ENCODE results near the gene TMEM221. TPM values are rescaled to one million over a fixed set of nuclear protein-coding genes. Genes with fewer than 3 reads are reported as not detected.

The TMEM221 gene
- total RNA-seq, 1 donor from 2014 or later, result not detected

GRCh38 chr19:17450264-17451075, 2.0 kb upstream of the TMEM221 start:
- DNase-seq (ENCODE audit: low spot score), result no peak
- Mint-ChIP-seq H3K27me3 (ENCODE audit: low read depth) (peaks cover 27% of the 10 kb centered on the region), H3K9me3 (peaks cover 4% of the 10 kb centered on the region), H3K4me1 (ENCODE audit: low read depth) (peaks cover 16% of the 10 kb centered on the region), H3K36me3 (ENCODE audit: low read depth) (no peaks in the 10 kb centered on the region), H3K4me3 (ENCODE audit: low read depth) (peak overlapping the region; percentile 43), H3K27ac (peak overlapping the region; percentile 48)
- intact Hi-C loops (cut with micrococcal nuclease), result no loop called here

GRCh38 chr19:17447704-17448130, 751 bp downstream of the TMEM221 start:
- Mint-ChIP-seq H3K4me1 (ENCODE audit: low read depth) (peaks cover 12% of the 10 kb centered on the region), H3K4me3 (ENCODE audit: low read depth) (no peak overlapping the region), H3K36me3 (ENCODE audit: low read depth) (no peaks in the 10 kb centered on the region), H3K27ac (no peak overlapping the region), H3K27me3 (ENCODE audit: low read depth) (peaks cover 14% of the 10 kb centered on the region), H3K9me3 (peaks cover 4% of the 10 kb centered on the region)
- intact Hi-C loops (cut with micrococcal nuclease), result no loop called here
- DNase-seq (ENCODE audit: low spot score), result no peak

- Mint-ChIP-seq H3K27me3 (ENCODE audit: low read depth) (peaks cover 14% of the 10 kb centered on the region), H3K9me3 (peaks cover 4% of the 10 kb centered on the region), H3K27ac (no peak overlapping the region), H3K4me1 (ENCODE audit: low read depth) (peaks cover 9% of the 10 kb centered on the region), H3K4me3 (ENCODE audit: low read depth) (no peak overlapping the region), H3K36me3 (ENCODE audit: low read depth) (no peaks in the 10 kb centered on the region)
- intact Hi-C loops (cut with micrococcal nuclease), result no loop called here
- DNase-seq (ENCODE audit: low spot score), result no peak
Measured at GRCh38 chr19:17445526-17446165, 2.8 kb downstream of the TMEM221 start.

- no peak for DNase-seq (ENCODE audit: low spot score)
- Mint-ChIP-seq H3K27ac (no peak overlapping the region), H3K9me3 (no peaks in the 10 kb centered on the region), H3K27me3 (ENCODE audit: low read depth) (no peaks in the 10 kb centered on the region), H3K4me3 (ENCODE audit: low read depth) (no peak overlapping the region), H3K4me1 (ENCODE audit: low read depth) (no peaks in the 10 kb centered on the region), H3K36me3 (ENCODE audit: low read depth) (no peaks in the 10 kb centered on the region)
- intact Hi-C loops (cut with micrococcal nuclease), result no loop called here
Measured at GRCh38 chr19:17441241-17442021, 7.0 kb downstream of the TMEM221 start.

- Mint-ChIP-seq H3K27ac (no peak overlapping the region), H3K4me3 (ENCODE audit: low read depth) (no peak overlapping the region), H3K4me1 (ENCODE audit: low read depth) (no peaks in the 10 kb centered on the region), H3K9me3 (no peaks in the 10 kb centered on the region), H3K27me3 (ENCODE audit: low read depth) (no peaks in the 10 kb centered on the region), H3K36me3 (ENCODE audit: low read depth) (no peaks in the 10 kb centered on the region)
- DNase-seq (ENCODE audit: low spot score), result no peak
- intact Hi-C loops (cut with micrococcal nuclease), result no loop called here
Measured at GRCh38 chr19:17436874-17437267, 11.6 kb downstream of the TMEM221 start.

- Mint-ChIP-seq H3K36me3 (ENCODE audit: low read depth) (no peaks in the 10 kb centered on the region), H3K27ac (no peak overlapping the region), H3K27me3 (ENCODE audit: low read depth) (no peaks in the 10 kb centered on the region), H3K4me1 (ENCODE audit: low read depth) (no peaks in the 10 kb centered on the region), H3K4me3 (ENCODE audit: low read depth) (no peak overlapping the region), H3K9me3 (no peaks in the 10 kb centered on the region)
- intact Hi-C loops (cut with micrococcal nuclease), result no loop called here
- DNase-seq (ENCODE audit: low spot score), result no peak
Measured at GRCh38 chr19:17436094-17436873, 12.2 kb downstream of the TMEM221 start.

GRCh38 chr19:17435218-17435617, 13.2 kb downstream of the TMEM221 start:
- Mint-ChIP-seq H3K36me3 (ENCODE audit: low read depth) (no peaks in the 10 kb centered on the region), H3K4me1 (ENCODE audit: low read depth) (no peaks in the 10 kb centered on the region), H3K27ac (no peak overlapping the region), H3K9me3 (no peaks in the 10 kb centered on the region), H3K4me3 (ENCODE audit: low read depth) (no peak overlapping the region), H3K27me3 (ENCODE audit: low read depth) (no peaks in the 10 kb centered on the region)
- intact Hi-C loops (cut with micrococcal nuclease), result no loop called here
- DNase-seq (ENCODE audit: low spot score), result no peak

- no peak overlapping the region for H3K27ac Mint-ChIP-seq
- DNase-seq (ENCODE audit: low spot score), result no peak
- H3K4me1 Mint-ChIP-seq (ENCODE audit: low read depth), result no peaks in the 10 kb centered on the region
- H3K4me3 Mint-ChIP-seq (ENCODE audit: low read depth), result no peak overlapping the region
- H3K27me3 Mint-ChIP-seq (ENCODE audit: low read depth), result no peaks in the 10 kb centered on the region
- no peaks in the 10 kb centered on the region for H3K36me3 Mint-ChIP-seq (ENCODE audit: low read depth)
- no peaks in the 10 kb centered on the region for H3K9me3 Mint-ChIP-seq
- intact Hi-C loops (cut with micrococcal nuclease), result no loop called here
Measured at GRCh38 chr19:17431417-17431816, 17.1 kb downstream of the TMEM221 start.

GRCh38 chr19:17429641-17430113, 18.8 kb downstream of the TMEM221 start:
- no peaks in the 10 kb centered on the region for H3K9me3 Mint-ChIP-seq
- no peaks in the 10 kb centered on the region for H3K36me3 Mint-ChIP-seq (ENCODE audit: low read depth)
- DNase-seq (ENCODE audit: low spot score), result no peak
- no peaks in the 10 kb centered on the region for H3K4me1 Mint-ChIP-seq (ENCODE audit: low read depth)
- intact Hi-C loops (cut with micrococcal nuclease), result no loop called here
- H3K27me3 Mint-ChIP-seq (ENCODE audit: low read depth), result no peaks in the 10 kb centered on the region
- H3K4me3 Mint-ChIP-seq (ENCODE audit: low read depth), result no peak overlapping the region
- no peak overlapping the region for H3K27ac Mint-ChIP-seq

- peak; percentile 21 for DNase-seq (ENCODE audit: low spot score)
- no peaks in the 10 kb centered on the region for H3K9me3 Mint-ChIP-seq
- peaks cover 15% of the 10 kb centered on the region for H3K36me3 Mint-ChIP-seq (ENCODE audit: low read depth)
- no peak overlapping the region for H3K4me3 Mint-ChIP-seq (ENCODE audit: low read depth)
- peaks cover 6% of the 10 kb centered on the region for H3K4me1 Mint-ChIP-seq (ENCODE audit: low read depth)
- no peaks in the 10 kb centered on the region for H3K27me3 Mint-ChIP-seq (ENCODE audit: low read depth)
- H3K27ac Mint-ChIP-seq, result no peak overlapping the region
- intact Hi-C loops (cut with micrococcal nuclease), result no loop called here
Measured at GRCh38 chr19:17424743-17425365, 23.6 kb downstream of the TMEM221 start.

GRCh38 chr19:17423429-17424208, 24.8 kb downstream of the TMEM221 start:
- Mint-ChIP-seq H3K27me3 (ENCODE audit: low read depth) (no peaks in the 10 kb centered on the region), H3K4me3 (ENCODE audit: low read depth) (no peak overlapping the region), H3K4me1 (ENCODE audit: low read depth) (peaks cover 12% of the 10 kb centered on the region), H3K36me3 (ENCODE audit: low read depth) (peaks cover 15% of the 10 kb centered on the region), H3K9me3 (no peaks in the 10 kb centered on the region), H3K27ac (no peak overlapping the region)
- DNase-seq (ENCODE audit: low spot score), result no peak
- intact Hi-C loops (cut with micrococcal nuclease), result no loop called here

Data from activated T-helper 2 cell treated with anti-CD3 and anti-CD28 coated beads, Interferon-gamma antibody, Interleukin-2, Interleukin-4, amounts not matched to agents 10 μg/mL and 5 μg/mL and 100 μg/mL, durations not matched to agents 14 hours and 24 hours and 36 hours (primary cell).